Measurements from ENCODE around the gene GHR. TPM values are rescaled to one million over a fixed set of nuclear protein-coding genes. Genes with fewer than 3 reads are reported as not detected.

GHR gene
- total RNA-seq, 2 experiments from 2014 or later: not detected

GRCh38 chr5:42543774-42544173 lies 120.5 kb downstream of the GHR start:
- Mint-ChIP-seq H3K27ac (no peak overlapping the region), H3K4me1 (ENCODE audit: low read depth) (no peaks in the 10 kb centered on the region), H3K9me3 (peaks cover 13% of the 10 kb centered on the region), H3K36me3 (ENCODE audit: low read depth) (no peaks in the 10 kb centered on the region), H3K4me3 (no peak overlapping the region), H3K27me3 (peaks cover 9% of the 10 kb centered on the region)
- intact Hi-C loops (cut with micrococcal nuclease): no loop called here
- CTCF ChIA-PET: no interaction called here
- POLR2A ChIA-PET: no interaction called here
- DNase-seq (no peak), ATAC-seq (no peak)
- TF ChIP-seq CTCF (IDR thresholded peaks at IDR 0.05): no peak

- intact Hi-C loops (cut with micrococcal nuclease): no loop called here
- Mint-ChIP-seq H3K27ac (no peak overlapping the region), H3K4me3 (no peak overlapping the region), H3K36me3 (ENCODE audit: low read depth) (no peaks in the 10 kb centered on the region), H3K4me1 (ENCODE audit: low read depth) (no peaks in the 10 kb centered on the region), H3K9me3 (peaks cover 6% of the 10 kb centered on the region), H3K27me3 (peaks cover 7% of the 10 kb centered on the region)
- no peak for ATAC-seq
- no peak for TF ChIP-seq CTCF (IDR thresholded peaks at IDR 0.05)
- no peak for DNase-seq
- ChIA-PET CTCF (no interaction called here), POLR2A (no interaction called here)
These were observed 121.8 kb downstream of the GHR start for GRCh38 chr5:42545038-42545437.

- no peak for DNase-seq
- CTCF ChIA-PET: no interaction called here
These were observed 123.9 kb downstream of the GHR start for GRCh38 chr5:42547141-42547540.

GRCh38 chr5:42547894-42548293 lies 124.7 kb downstream of the GHR start:
- no peaks in the 10 kb centered on the region for H3K9me3 Mint-ChIP-seq
- no peak overlapping the region for H3K4me3 Mint-ChIP-seq
- DNase-seq (no peak), ATAC-seq (no peak)
- peaks cover 2% of the 10 kb centered on the region for H3K27me3 Mint-ChIP-seq
- intact Hi-C loops (cut with micrococcal nuclease): no loop called here
- CTCF ChIA-PET: no interaction called here
- no peak for TF ChIP-seq CTCF (IDR thresholded peaks at IDR 0.05)
- no peaks in the 10 kb centered on the region for H3K36me3 Mint-ChIP-seq (ENCODE audit: low read depth)
- no peak overlapping the region for H3K27ac Mint-ChIP-seq
- no peaks in the 10 kb centered on the region for H3K4me1 Mint-ChIP-seq (ENCODE audit: low read depth)
- POLR2A ChIA-PET: no interaction called here

More at GRCh38 chr5:42547141-42547540, 123.9 kb downstream of the GHR start:
- Mint-ChIP-seq H3K27ac (no peak overlapping the region), H3K9me3 (no peaks in the 10 kb centered on the region), H3K4me1 (ENCODE audit: low read depth) (no peaks in the 10 kb centered on the region), H3K36me3 (ENCODE audit: low read depth) (no peaks in the 10 kb centered on the region), H3K4me3 (no peak overlapping the region), H3K27me3 (peaks cover 2% of the 10 kb centered on the region)
- POLR2A ChIA-PET: no interaction called here
- no peak for TF ChIP-seq CTCF (IDR thresholded peaks at IDR 0.05)
- no peak for ATAC-seq
- intact Hi-C loops (cut with micrococcal nuclease): no loop called here

- TF ChIP-seq CTCF (IDR thresholded peaks at IDR 0.05): no peak
These were observed 129.4 kb downstream of the GHR start for GRCh38 chr5:42552597-42552996.

More at GRCh38 chr5:42552597-42552996, 129.4 kb downstream of the GHR start:
- intact Hi-C loops (cut with micrococcal nuclease): no loop called here
- Mint-ChIP-seq H3K4me3 (no peak overlapping the region), H3K27me3 (no peaks in the 10 kb centered on the region), H3K27ac (no peak overlapping the region), H3K9me3 (no peaks in the 10 kb centered on the region), H3K4me1 (ENCODE audit: low read depth) (no peaks in the 10 kb centered on the region), H3K36me3 (ENCODE audit: low read depth) (no peaks in the 10 kb centered on the region)
- ATAC-seq (no peak), DNase-seq (no peak)
- POLR2A ChIA-PET: no interaction called here
- CTCF ChIA-PET: no interaction called here

Measured in activated CD8-positive, alpha-beta T cell treated with anti-CD3 and anti-CD28 coated beads for 36 hours (primary cell).